ENCODE results near the gene POLK. TPM values are rescaled to one million over a fixed set of nuclear protein-coding genes. Genes with fewer than 3 reads are reported as not detected.

The POLK gene
- total and polyA plus RNA-seq, 2 of the 13 experiments (the other 11 are each of a cell fraction or from before 2014, with no cell fraction given): 8.6 to 11.7 TPM

- no peak for ATAC-seq
- Histone ChIP-seq H3K79me2 (ENCODE audit: insufficient read depth, low read length) (peaks cover 51% of the 10 kb centered on the region), H3K36me3 (replicated peaks in 1 of 2; ENCODE audit: control insufficient read depth in 1 of 2, insufficient read depth in 2 of 2, low read length in 2 of 2) (no peaks in the 10 kb centered on the region), H3K9ac (ENCODE audit: insufficient read depth, low read depth, low read length) (peak overlapping the region; percentile 74), H2AFZ (ENCODE audit: low read length) (peak overlapping the region; percentile 69), H3K4me2 (ENCODE audit: low read depth, low read length) (peak overlapping the region; percentile 77), H3K4me1 (ENCODE audit: insufficient read depth, low read length) (peaks cover 37% of the 10 kb centered on the region), H3K27ac (ENCODE audit: extremely low read length, insufficient read depth, low read length) (peak overlapping the region; percentile 62), H3K27me3 (ENCODE audit: control insufficient read depth in 1 of 2, insufficient read depth in 2 of 2, low read length in 2 of 2) (no peaks in the 10 kb centered on the region; a peak in 1 of 5 replicates), H3K4me3 (replicated peaks in 1 of 3; ENCODE audit: insufficient read depth in 1 of 3, low read depth in 2 of 3, low read length in 3 of 3) (peak overlapping the region; percentile 86 to 96 (median 91)), H3K9me3 (ENCODE audit: low read length) (no peaks in the 10 kb centered on the region), H4K20me1 (ENCODE audit: insufficient read depth, low read length) (peaks cover 19% of the 10 kb centered on the region)
- ChIA-PET CTCF (ENCODE audit: low intra/inter-chr PET ratio, low total read pairs) (no interaction called here), POLR2A (interaction anchor here (0.6 to 1.2 kb wide), 4 partner anchors 176 to 1888 kb away, joined by 3 to 7 read pairs (median 4); partner anchors contain the start of gene HMGCR)
- DNase-seq (ENCODE audit: low spot score): peak; percentile 14
- intact Hi-C loops (cut with micrococcal nuclease; ENCODE audit: unreplicated experiment): loop anchor here (10.0 kb wide), 1 partner anchor 172 kb away; no protein-coding TSS in a partner anchor
- no TSS peak for BruUV-seq (replicated peaks)
- in situ Hi-C loops (cut with HindIII; ENCODE audit: extremely low pct_ligation_motif_present, low pct_unique_long_range_greater_than_20kb): loop anchor here (25.0 kb wide), 1 partner anchor 825 kb away; the partner anchor contains the start of gene HEXB
- peak; percentile 36 for FAIRE-seq
- WGBS (ENCODE audit: low lambda C conversion rate): 21% methylated on average over 16 of the region's 16 CpGs
- no peak for TF ChIP-seq ZNF354B (CRISPR knock-in tag; IDR thresholded peaks at IDR 0.05)
- TF ChIP-seq PBX2 (CRISPR knock-in tag; IDR thresholded peaks at IDR 0.05): no peak
- no peak for TF ChIP-seq HOXA7 (CRISPR knock-in tag; IDR thresholded peaks at IDR 0.05)
- TF ChIP-seq ARID2 (CRISPR knock-in tag; IDR thresholded peaks at IDR 0.05; ENCODE audit: borderline replicate concordance): no peak
- TF ChIP-seq RBM39 (IDR thresholded peaks at IDR 0.05; ENCODE audit: low read depth, low read length, poor library complexity, severe bottlenecking): no peak
- TF ChIP-seq ETV6 (CRISPR knock-in tag; conservative IDR thresholded peaks at IDR 0.05): no peak
- TF ChIP-seq PAF1 (CRISPR knock-in tag; IDR thresholded peaks at IDR 0.05): no peak
- TF ChIP-seq ZSCAN30 (CRISPR knock-in tag; IDR thresholded peaks at IDR 0.05): no peak
- no peak for TF ChIP-seq ZBTB1 (CRISPR knock-in tag; IDR thresholded peaks at IDR 0.05; ENCODE audit: borderline replicate concordance)
- no peak for TF ChIP-seq IKZF4 (CRISPR knock-in tag; IDR thresholded peaks at IDR 0.05; ENCODE audit: borderline replicate concordance, low read depth, not compliant biosample characterization)
- TF ChIP-seq TP53 (CRISPR knock-in tag; conservative IDR thresholded peaks at IDR 0.05): no peak
- TF ChIP-seq MAFF (IDR thresholded peaks at IDR 0.05; ENCODE audit: low read depth, low read length): no peak
- TF ChIP-seq BCL6 (CRISPR knock-in tag; IDR thresholded peaks at IDR 0.05): peak; percentile 16; the same call in 1 of the 2 replicates
- TF ChIP-seq ZNF709 (CRISPR knock-in tag; IDR thresholded peaks at IDR 0.05): 0 out of 2 replicates have a peak, but pooled peaks have one; percentile 0
- no peak for TF ChIP-seq ZNF558 (CRISPR knock-in tag; IDR thresholded peaks at IDR 0.05; ENCODE audit: borderline replicate concordance)
- peak; percentile 74 for TF ChIP-seq CEBPB (IDR thresholded peaks at IDR 0.05; ENCODE audit: borderline replicate concordance, low read depth, low read length)
- TF ChIP-seq GFI1 (CRISPR knock-in tag; IDR thresholded peaks at IDR 0.05; ENCODE audit: borderline replicate concordance): no peak
- TF ChIP-seq JDP2 (CRISPR knock-in tag; IDR thresholded peaks at IDR 0.05; ENCODE audit: borderline replicate concordance): no peak
- TF ChIP-seq YY1 (IDR thresholded peaks at IDR 0.05; ENCODE audit: insufficient read depth, insufficient replicate concordance, low read depth, low read length): no peak
- no peak for TF ChIP-seq NFKBIZ (CRISPR knock-in tag; IDR thresholded peaks at IDR 0.05)
- TF ChIP-seq FIP1L1 (IDR thresholded peaks at IDR 0.05; ENCODE audit: borderline replicate concordance, insufficient read depth, low read depth, low read length): no peak
- TF ChIP-seq ZNF230 (CRISPR knock-in tag; IDR thresholded peaks at IDR 0.05): no peak
- no peak for TF ChIP-seq SETDB1 (CRISPR knock-in tag; IDR thresholded peaks at IDR 0.05; ENCODE audit: borderline replicate concordance)
- no peak for TF ChIP-seq ZBTB37 (CRISPR knock-in tag; IDR thresholded peaks at IDR 0.05)
These were observed 838 bp downstream of the POLK start for GRCh38 chr5:75512383-75513074.
